Dermis blood vessel endothelial cell (primary cell): ENCODE data around the gene MARCHF10. TPM values are rescaled to one million over a fixed set of nuclear protein-coding genes. Genes with fewer than 3 reads are reported as not detected.
"Not testable (repeated sequence)": the region's sequence is repeated elsewhere in the genome, so short reads cannot be mapped to it uniquely, and the experiment has no call there.

Experiments
- DNase-seq: peaks from one replicate; pipeline ENCODE4 v3.0.0; 2010
- total RNA-seq: library from RNA; depleted of rRNA; stranded (reverse); fragments of >200 nt; gene quantifications from 2 replicates; pipeline ENCODE4 v1.2.3, GENCODE V29; 2014

MARCHF10 gene
- total RNA-seq, 1 donor from 2014 or later = not detected

GRCh38 chr17:62785983-62786382, 22.1 kb downstream of the MARCHF10 start:
- DNase-seq = not testable (repeated sequence)

DNA sequence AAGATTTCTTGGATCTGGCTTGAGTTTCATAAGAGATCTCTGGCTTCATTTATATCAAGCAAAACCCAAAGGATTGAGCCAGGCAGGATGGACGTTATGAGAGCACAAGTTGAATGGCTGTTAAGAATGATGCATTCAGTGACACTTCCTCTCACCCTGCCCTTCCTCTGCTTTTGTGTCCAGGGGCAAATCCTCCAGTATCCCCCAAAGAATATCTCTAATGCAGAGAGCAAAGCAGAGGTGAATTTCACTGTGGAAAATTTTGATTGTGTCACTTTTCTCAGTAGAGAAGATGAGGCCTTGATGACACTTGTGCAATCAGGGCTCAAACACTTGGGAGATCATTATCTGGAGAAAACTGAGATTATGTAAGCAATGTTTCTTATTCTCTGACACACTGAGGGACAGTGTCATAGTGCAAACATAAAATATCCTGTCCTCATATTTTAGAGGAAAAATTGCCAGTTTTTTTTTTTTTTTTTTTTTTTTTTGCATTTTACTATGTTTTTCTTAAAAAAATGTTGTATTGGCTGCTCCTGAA, 25.3 kb downstream of the MARCHF10 start:
- DNase-seq = no peak

DNA sequence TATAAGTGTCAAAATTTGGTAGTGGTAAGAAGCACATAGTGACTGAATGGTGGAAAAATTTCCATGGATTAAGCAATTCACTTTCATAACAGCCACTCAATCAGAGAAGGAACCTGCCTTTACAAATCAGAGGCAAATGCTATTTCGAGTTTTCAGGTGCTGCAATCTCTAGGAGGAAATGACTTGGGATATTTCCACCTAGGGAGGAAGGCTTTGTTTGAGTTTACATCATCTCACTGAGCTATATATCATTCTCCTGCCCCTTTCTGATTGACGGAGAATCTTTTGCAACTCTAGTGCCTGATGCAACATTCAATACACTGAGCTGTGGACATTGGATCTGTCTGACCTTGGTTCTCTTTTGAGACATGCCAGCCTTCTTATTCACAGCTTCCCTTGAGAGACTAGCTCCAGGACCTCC, 26.3 kb downstream of the MARCHF10 start:
- DNase-seq = no peak

DNA sequence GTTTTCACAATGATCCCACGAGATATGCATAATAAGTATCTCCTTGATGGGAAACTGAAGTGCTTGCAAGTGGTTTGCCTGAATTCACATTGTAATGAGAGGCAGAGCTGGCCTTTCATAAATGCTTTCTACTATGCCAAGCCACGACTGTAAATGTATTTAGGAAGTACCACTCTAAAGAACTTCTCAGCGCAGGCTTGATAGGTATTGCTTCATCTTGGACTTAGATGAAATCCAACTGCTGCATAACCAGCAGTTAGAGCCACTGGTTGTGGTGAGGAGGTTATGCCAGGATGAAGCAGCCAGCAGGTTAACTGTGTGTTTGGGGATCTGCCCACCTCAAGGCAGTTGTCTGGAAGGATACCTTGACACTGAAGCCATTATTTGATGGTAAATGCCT, 26.8 kb downstream of the MARCHF10 start:
- no peak for DNase-seq

- no peak for DNase-seq
These were observed 27.2 kb downstream of the MARCHF10 start for GRCh38 chr17:62780951-62781350.

- DNase-seq = no peak
These were observed 27.8 kb downstream of the MARCHF10 start for GRCh38 chr17:62780269-62780668.

DNA sequence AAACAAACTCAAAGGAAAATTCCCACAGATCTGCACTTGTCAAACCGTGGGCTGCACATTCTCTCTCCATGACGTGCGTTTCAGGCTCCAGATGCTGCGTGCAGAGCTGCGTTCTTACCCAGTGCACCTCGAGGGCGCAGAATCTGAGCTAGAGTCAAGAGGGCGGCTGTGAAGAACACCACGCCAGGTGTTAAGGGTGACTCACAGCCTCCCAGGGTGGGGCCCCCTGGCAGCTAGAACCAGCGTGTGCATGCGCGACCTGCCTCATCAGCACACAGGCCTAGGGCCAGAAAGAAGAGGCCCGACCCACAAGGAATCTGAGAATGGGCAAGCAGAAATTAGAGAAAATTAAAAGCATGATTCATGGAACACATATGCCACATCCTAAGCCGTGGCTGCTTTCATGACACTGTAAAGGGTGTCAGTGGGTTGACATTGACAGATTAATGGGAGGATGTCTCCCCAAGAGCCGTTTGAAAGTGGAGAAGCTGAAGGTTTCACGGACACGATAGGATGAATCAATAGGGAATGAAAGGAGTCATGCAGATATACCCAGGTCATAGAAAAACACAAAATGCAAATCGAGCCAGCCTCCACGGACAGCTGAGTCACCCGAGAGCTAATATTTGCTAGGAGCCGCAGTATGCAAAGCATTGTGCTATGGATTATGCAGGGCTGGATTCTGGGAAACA, 29.0 kb downstream of the MARCHF10 start:
- no peak for DNase-seq

DNA sequence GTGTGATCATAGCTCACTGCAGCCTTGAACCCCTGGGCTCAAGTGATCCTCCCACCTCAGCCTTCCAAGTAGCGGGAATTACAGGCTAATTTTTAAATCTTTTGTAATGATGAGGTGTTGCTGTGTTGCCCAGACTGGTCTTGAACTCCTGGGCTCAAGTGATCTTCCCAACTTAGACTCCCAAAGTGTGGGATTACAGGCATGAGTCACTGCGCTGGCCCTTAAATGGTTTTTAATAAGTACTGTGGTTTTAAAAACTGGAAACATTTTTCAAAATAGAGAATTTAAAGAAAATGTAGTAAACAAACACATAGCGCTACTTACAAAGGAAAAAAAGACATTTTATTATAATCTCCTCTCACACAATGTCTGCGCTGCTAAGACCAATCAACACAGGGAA, 32.2 kb downstream of the MARCHF10 start:
- no peak for DNase-seq

GRCh38 chr17:62774338-62774737, 33.8 kb downstream of the MARCHF10 start:
- no peak for DNase-seq

DNA sequence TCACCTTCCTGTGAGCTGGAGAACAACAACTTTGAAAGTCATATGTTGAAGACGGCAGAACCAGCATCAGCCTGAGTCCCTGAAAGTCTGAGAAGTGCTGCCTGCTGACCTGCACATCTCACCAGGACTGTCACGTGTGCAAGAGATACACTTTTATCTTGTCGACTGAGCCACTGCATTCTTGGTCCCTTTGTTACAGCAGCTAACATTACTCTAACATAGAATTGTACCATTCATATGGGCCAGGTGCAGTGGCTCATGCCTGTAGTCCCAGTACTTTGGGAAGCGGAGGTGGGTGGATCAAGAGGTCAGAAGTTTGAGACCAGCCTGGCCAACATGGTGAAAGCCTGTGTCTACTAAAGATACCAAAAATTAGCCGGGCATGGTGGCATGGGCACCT, 40.1 kb downstream of the MARCHF10 start:
- DNase-seq = no peak

GRCh38 chr17:62765351-62765750, 42.8 kb downstream of the MARCHF10 start:
- no peak for DNase-seq

GRCh38 chr17:62763891-62764600, 44.1 kb downstream of the MARCHF10 start:
- no peak for DNase-seq

- no peak for DNase-seq
These were observed 46.2 kb downstream of the MARCHF10 start for GRCh38 chr17:62761884-62762283.

GRCh38 chr17:62760945-62761267, 47.2 kb downstream of the MARCHF10 start:
- DNase-seq = no peak

- no peak for DNase-seq
These were observed 47.8 kb downstream of the MARCHF10 start for GRCh38 chr17:62760059-62760944.

DNA sequence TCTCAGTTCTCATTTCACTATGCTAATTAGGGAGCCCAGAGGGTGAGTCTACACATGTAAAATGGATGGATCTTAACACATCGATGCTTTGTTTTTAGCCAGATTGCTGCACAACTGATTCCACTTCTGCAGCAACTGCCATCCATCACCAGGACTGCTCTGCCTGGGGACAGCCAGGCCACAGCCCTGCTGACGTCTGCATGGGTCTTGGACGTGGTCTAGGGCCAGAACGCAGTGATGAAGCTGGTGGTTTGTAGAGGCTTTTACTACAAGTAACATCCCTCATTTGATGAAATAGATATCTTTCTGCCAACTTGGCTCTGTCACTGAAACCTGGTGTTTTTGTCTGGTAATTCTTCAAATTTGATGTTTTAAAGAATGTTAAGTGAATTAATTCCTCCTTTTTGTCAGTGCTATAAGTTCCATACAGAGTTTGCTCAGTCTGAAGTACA, 50.6 kb downstream of the MARCHF10 start:
- no peak for DNase-seq

DNA sequence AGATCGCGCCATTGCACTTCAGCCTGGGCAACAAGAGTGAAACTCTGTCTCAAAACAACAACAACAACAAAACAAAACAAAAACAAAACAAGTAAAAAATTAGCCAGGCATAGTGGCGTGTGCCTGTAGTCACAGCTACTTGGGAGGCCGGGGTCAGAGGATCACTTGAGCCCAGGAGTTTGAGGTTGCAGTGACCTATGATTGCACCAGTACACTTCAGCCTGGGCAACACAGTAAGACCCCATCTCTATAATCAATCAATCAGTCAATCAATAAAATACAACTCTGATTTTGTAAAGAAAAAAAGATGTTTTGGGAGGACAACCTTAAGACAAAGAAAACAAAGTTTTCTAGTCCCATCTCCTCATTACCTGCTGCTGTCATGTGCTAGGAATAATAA, 51.9 kb downstream of the MARCHF10 start:
- DNase-seq = no peak

DNA sequence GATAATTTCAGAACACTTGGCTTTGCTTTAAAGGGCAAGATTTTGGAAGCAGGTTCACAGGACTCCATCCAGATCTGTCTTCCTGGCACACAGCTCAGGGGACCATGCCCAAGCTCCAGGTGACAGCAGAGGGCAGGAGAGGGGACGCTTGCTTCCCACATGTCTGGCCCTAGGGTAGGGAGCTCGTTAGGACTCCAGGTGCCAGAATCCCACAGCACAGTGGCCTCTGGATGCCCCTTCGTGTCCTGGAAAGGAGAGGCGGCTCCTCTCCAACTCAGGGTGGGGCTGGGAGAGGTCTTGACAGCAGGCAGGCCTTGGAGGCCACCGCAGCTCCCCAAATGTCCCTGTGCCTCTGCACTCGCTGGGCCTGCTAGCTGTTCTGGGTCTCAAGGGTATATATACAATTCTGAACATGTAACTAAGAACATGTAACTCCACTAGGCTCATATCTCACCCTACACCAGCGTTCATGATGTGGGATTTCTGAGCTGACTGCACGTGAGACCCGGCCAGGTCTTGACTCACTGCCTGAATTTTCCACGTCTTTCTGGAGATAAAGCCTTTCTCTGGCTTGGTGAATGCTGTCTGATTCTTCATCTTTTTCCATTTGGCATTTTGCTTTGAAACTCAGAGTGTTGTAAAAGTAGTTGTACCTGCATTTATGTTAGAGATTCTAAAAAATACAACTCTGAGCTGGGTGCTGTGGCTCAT, 52.8 kb downstream of the MARCHF10 start:
- no peak for DNase-seq

DNA sequence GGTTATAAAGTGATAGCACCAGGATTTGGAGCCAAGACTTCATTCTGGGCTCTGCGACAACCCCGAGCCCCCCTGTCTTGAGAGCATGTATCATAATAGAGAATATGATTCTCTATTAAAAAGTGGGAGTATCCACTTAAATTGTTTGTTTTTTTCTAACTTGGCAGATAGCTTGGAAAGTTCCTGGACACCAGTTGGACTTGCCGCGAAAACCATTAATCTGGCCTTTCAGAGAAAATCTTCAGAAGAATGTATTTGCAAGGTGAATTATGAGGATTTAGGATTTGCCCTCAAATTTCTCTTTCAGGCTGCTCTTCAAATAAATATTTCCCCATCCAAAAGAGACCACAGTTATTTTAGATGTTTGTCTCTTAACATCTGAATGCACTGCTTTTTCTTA, 53.5 kb downstream of the MARCHF10 start:
- DNase-seq = no peak

GRCh38 chr17:62753562-62753961, 54.6 kb downstream of the MARCHF10 start:
- DNase-seq = no peak

DNA sequence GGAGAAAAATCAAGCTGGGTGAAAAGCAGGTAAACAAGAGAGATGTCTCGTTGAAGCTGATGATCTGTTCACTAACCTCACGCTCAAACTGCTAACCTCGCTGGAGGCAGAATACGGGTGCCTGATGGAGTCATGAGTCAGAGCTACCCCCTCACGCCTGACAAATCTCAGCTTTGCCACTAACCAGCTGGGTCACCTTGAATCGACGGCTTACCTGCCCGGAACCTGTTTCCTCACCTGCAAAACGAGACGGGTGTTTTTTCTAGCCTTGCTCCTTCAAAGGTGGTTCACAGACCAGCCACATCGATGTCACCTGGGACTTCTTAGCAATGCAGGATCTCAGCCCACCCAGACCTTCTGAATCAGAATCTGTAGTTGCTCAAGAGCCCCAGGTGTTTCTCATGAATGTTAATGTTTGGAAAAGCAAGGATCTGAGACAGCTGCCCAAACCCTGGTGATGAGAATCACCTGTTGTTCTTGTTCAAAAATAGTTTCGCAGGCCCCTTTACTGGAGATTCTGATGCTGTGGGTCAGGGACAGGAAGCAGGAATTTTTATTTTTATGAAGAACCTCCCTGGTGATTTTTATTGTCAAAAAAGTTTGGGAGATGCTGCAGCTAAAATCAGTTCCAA, 56.9 kb downstream of the MARCHF10 start:
- no peak for DNase-seq

- no peak for DNase-seq
These were observed 57.5 kb downstream of the MARCHF10 start for GRCh38 chr17:62750631-62751051.
